GM18861 (cell line): ENCODE data around the gene FURIN.
"Not testable (repeated sequence)": the region's sequence is repeated elsewhere in the genome, so short reads cannot be mapped to it uniquely, and the experiment has no call there.

Source experiments
- ATAC-seq: cut with Tn5 transposase; IDR thresholded peaks from one replicate; pipeline ENCODE4 v1.9.1; 2021; ENCODE audit not compliant: unreplicated experiment

The FURIN gene

GRCh38 chr15:90840954-90841353 is 27.4 kb upstream of the FURIN start:
- no peak for ATAC-seq

- ATAC-seq, result no peak
Observed at GRCh38 chr15:90844696-90845095, 23.7 kb upstream of the FURIN start.

GRCh38 chr15:90845201-90845949 is 23.0 kb upstream of the FURIN start:
- peak; percentile 93 for ATAC-seq

- not testable (repeated sequence) for ATAC-seq
Observed at GRCh38 chr15:90849424-90849823, 19.0 kb upstream of the FURIN start.

- no peak for ATAC-seq
Observed at GRCh38 chr15:90851114-90851513, 17.3 kb upstream of the FURIN start.

GRCh38 chr15:90851940-90852339 is 16.4 kb upstream of the FURIN start:
- ATAC-seq, result no peak

- ATAC-seq, result no peak
Observed at GRCh38 chr15:90855139-90855538, 13.2 kb upstream of the FURIN start.

- ATAC-seq, result no peak
Observed at GRCh38 chr15:90857337-90857736, 11.1 kb upstream of the FURIN start.

GRCh38 chr15:90857883-90858443 is 10.4 kb upstream of the FURIN start:
- ATAC-seq, result no peak

- no peak for ATAC-seq
Observed at GRCh38 chr15:90859234-90860131, 8.9 kb upstream of the FURIN start.

- no peak for ATAC-seq
Observed at GRCh38 chr15:90860450-90860849, 7.9 kb upstream of the FURIN start.

- ATAC-seq, result no peak
Observed at GRCh38 chr15:90860942-90861675, 7.3 kb upstream of the FURIN start.

- no peak for ATAC-seq
Observed at GRCh38 chr15:90862487-90862886, 5.9 kb upstream of the FURIN start.

GRCh38 chr15:90862964-90863778 is 5.2 kb upstream of the FURIN start:
- no peak for ATAC-seq

- no peak for ATAC-seq
Observed at GRCh38 chr15:90863987-90864386, 4.4 kb upstream of the FURIN start.

GRCh38 chr15:90864507-90864906 is 3.9 kb upstream of the FURIN start:
- ATAC-seq, result no peak

- no peak for ATAC-seq
Observed at GRCh38 chr15:90865702-90866101, 2.7 kb upstream of the FURIN start.

GRCh38 chr15:90866161-90866715 is 2.1 kb upstream of the FURIN start:
- ATAC-seq, result no peak

GRCh38 chr15:90866800-90867199 is 1.6 kb upstream of the FURIN start:
- ATAC-seq, result no peak

GRCh38 chr15:90869140-90869541 is 753 bp downstream of the FURIN start:
- ATAC-seq, result no peak
